COLO668 (cell line): ENCODE data around the gene KCNMA1.

Experiments used
- DNase-seq: peaks from one replicate; lab custom pipeline; 2025; ENCODE audit not compliant: unreplicated experiment; lab: John Stamatoyannopoulos, UW

The KCNMA1 gene

GRCh38 chr10:76899490-76899889 lies 738.1 kb downstream of the KCNMA1 start:
- DNase-seq, result no peak

GRCh38 chr10:76892766-76893479 lies 744.7 kb downstream of the KCNMA1 start:
- DNase-seq, result no peak

DNA sequence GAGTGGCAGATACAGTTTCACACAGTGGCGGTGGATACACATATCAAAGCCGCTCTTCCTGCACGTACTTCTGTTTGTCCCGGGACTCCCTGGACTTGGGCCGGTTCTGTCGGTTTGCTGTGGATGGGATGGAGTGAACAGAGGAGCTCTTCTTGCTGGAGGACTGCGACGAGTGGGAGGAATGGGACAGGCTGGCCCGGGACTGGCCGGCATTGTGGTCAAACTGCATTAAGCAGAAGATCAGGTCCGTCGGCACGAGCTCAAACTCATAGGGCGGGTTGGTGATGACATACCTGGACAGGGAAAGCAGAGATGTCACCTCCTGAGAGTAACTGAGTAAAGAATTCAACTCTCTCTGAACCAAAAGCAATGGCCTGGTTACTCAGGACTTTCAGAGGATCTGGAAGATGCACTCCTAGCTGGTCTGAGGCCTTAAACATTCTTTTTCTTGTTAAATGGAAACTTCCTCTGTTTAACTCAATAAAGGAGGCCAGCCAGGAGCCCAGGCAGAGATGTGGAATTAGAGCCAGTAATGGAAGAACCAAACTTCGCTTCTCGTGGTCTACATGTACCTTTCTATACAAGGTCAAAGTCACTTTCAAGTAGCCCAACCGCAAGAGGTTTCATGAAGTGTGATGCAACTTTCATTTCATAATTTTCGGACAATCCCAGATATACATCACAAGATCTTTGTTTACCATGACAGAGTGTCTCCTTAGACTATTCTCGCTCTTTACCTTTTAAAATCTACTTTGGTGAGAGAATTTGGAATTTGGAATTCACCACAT lies 750.2 kb downstream of the KCNMA1 start:
- no peak for DNase-seq

GRCh38 chr10:76885816-76886215 lies 751.8 kb downstream of the KCNMA1 start:
- DNase-seq, result peak; percentile 61

GRCh38 chr10:76884673-76885275 lies 752.8 kb downstream of the KCNMA1 start:
- no peak for DNase-seq

- no peak for DNase-seq
Measured at GRCh38 chr10:76883596-76883995, 754.0 kb downstream of the KCNMA1 start.

GRCh38 chr10:76882796-76883195 lies 754.8 kb downstream of the KCNMA1 start:
- no peak for DNase-seq

DNA sequence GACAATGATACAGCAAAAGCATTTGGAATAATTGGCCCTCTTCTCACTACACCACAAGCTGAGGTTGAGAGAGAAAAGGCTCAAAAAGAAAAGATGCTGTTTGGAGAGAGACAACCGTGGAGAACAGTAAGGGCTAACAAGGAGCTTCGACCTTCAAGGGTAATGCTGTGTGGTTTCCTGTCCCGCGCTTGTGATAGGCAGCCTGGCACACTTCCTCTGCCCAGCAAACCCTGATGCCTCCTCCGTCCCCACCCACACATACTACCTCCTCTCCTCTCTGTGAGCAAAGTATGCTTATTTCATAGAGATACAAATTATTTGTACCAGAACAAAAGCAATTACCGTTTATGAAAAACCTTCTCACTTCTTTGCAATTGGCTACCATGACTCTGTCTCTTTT lies 755.4 kb downstream of the KCNMA1 start:
- DNase-seq, result no peak

- DNase-seq, result no peak
Measured at GRCh38 chr10:76881477-76882220, 756.0 kb downstream of the KCNMA1 start.

GRCh38 chr10:76880931-76881330 lies 756.7 kb downstream of the KCNMA1 start:
- DNase-seq, result no peak

DNA sequence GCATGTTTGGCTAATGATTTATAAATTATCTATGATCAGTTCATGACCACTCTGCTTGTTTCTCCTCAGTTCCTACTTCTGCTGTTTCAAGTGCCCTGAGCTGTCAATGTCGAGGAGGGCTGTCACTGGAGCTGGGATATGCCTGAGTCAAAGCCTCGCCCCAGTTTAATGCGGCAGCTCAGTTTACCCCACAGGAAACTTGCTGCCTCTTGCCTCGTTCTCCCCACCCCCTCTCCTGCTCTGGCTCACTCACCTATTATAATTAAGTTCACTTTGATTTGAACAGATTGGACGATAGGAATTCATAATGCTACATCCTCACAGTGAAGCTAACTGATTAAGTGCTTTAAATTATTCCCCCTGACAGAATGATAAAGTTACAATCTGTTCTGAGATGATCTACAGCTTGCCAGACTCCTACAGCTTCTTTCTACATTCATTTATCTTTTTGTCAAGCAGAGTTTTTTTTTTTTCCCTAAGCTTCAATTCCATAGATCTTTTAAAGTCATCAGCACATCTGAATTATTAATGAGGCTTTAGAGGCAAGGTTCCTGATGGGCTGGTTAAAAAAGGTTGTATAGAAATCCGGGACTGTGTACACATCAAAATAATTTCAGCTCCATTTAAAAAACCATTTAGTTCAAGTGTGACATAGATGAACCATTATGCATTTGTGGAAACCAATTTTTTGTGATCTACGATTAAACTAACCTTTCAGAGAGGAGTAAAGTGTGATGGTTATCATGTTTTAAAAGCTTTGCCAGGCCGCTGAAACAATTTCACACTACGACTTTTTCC lies 758.3 kb downstream of the KCNMA1 start:
- DNase-seq, result no peak

DNA sequence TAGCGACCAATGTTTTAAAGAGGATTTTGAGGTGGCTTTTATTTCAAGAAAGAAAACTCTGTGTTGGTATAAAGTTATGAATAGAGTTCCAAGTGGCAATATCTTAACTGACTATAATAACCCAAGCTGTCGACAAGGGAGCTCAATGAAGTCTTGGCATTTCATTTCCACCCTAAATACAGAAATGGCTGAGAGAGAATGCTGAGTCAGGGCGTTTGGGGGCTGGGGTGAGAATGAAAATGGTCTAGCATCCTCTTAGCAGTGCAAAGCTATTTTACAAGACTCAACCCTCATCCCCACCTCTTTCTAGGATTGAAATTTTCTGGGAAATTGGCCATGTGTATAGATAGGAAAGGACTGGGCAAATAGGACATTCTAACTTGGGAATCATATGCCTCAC lies 759.1 kb downstream of the KCNMA1 start:
- no peak for DNase-seq

DNA sequence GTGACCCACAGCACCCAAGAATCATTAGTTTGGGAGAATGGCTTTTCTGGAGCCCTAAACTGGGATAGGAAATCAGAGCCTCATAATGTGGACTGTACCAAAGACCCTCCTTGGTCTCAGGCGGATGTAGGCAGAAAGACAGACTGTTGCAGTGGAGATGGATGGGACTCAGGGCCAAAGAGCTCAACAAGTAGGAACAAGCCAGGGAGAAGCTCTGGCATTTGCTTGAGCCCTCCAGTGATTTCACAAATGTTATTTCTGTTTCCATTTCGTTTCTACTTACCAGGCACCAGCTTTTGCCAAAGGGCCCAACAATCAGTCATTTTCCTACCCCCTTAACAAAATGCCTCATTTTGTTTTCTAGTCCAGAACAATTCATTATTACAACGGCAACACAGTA lies 762.7 kb downstream of the KCNMA1 start:
- no peak for DNase-seq

DNA sequence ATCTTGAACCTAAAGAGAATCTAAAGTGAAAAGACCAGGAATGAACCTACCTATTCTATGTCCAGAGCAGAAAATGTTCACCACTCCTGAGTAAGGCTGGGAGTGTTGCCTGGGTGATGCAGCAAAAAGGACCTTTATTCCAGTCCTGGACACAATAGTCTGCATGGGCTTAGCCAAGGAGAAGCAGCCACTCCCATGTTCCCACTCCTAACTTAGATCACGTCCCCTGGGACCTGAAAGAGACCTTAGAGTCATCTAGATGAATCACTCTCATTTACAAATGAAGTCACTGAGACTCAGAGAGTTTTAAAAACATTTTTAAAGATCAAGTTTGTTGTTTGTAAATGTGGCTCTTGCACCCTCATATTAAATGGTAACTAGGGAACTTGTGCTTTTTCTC lies 763.4 kb downstream of the KCNMA1 start:
- no peak for DNase-seq

DNA sequence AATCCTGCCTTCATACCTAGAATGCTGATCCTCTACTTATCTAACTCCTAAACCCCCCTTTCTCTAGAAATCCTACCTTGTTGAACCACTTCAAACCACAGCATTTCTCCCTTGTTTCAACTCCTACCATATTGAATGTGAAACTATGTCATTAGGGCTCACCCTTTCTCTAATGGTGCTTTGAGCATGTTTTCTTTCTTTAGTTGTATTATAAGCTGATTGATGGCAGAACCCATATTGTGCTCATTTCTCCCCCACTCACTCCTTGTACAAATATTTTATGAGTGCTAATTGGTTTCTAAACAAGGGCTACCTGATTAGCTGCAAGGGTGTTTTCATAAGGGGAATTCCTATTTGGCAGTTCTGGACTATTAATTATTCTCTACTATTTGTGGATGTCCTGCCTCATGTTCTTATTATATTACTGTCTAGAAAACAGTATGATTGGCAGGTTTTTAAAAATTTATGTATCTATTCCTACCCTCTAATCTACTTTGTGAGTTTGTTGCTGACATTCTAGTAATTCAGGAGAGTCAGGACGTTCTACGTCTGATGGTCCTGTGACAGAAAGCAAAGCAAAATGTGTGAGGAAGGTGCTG lies 765.8 kb downstream of the KCNMA1 start:
- no peak for DNase-seq

- DNase-seq, result peak; percentile 13
Measured at GRCh38 chr10:76869931-76870330, 767.7 kb downstream of the KCNMA1 start.

DNA sequence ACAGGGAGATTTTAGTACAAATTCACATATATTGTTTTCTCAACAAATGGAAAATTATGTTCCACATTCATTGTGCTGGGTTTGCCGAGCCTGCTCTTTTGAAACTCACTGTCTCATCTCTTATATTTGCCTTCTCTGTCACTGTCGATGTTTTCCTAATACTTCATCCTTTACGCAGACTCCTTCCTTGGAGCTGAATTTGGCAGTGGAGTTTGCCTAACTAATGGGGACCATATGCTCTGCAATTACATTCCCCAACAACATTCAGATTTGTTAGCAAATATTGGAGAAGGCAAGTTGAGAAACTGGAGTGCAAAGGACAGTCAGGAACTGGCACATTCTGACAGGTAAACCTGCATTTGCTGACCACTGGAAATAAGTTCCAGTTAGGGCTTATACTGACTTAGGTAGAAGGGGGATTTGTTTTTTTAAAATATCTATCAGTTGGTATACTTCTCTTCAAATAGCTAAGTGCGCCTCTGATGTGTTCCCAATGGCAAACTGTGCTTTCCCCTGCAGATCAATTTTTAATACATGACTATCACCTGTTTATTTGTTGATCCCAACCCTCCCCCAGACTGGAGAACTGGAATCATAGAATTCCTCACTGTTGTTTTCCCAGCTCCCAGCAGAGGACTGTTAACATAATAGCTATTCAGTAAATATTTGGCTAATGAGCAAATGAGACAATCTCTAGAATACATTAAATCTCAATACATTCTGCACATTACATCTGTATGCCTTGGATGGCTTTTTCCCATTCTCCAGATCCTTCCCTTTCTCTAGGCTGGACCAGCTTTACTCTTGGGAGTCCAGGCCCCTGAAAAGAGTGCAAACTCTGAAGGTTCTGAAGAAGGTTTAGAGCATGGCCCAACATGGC lies 769.3 kb downstream of the KCNMA1 start:
- no peak for DNase-seq

GRCh38 chr10:76866841-76867586 lies 770.6 kb downstream of the KCNMA1 start:
- DNase-seq, result no peak

- DNase-seq, result no peak
Measured at GRCh38 chr10:76864922-76865321, 772.7 kb downstream of the KCNMA1 start.
